Lower lobe of right lung (tissue), 2 donors: Measurements from ENCODE around the gene LBP. TPM values are rescaled to one million over a fixed set of nuclear protein-coding genes. Genes with fewer than 3 reads are reported as not detected.

Experiments used
- ATAC-seq, 2 donors: fragments of 200-7000 bp; cut with Tn5 transposase; one replicate each; pipeline ENCODE4 v1.9.1; 2020 to 2022; ENCODE audit warnings: mild to moderate bottlenecking in 2 of 2, moderate library complexity in 2 of 2
- DNase-seq: peaks from one replicate; pipeline ENCODE4 v3.0.0-alpha.2; 2020
- H3K27ac ChIP-seq: fragments of 200-600 bp; one replicate; pipeline ENCODE4 v1.8.0; 2022
- H3K27me3 ChIP-seq: fragments of 200-600 bp; one replicate; pipeline ENCODE4 v1.8.0; 2022; ENCODE audit warnings: low read depth
- H3K36me3 ChIP-seq: fragments of 200-600 bp; one replicate; pipeline ENCODE4 v1.8.0; 2022; ENCODE audit warnings: mild to moderate bottlenecking
- H3K4me1 ChIP-seq: fragments of 200-600 bp; one replicate; pipeline ENCODE4 v1.8.0; 2022
- H3K4me3 ChIP-seq: fragments of 200-600 bp; one replicate; pipeline ENCODE4 v1.8.0; 2022; ENCODE audit warnings: mild to moderate bottlenecking
- H3K9me3 ChIP-seq: fragments of 200-600 bp; one replicate; pipeline ENCODE4 v1.8.0; 2022
- CTCF ChIP-seq: fragments of 200-600 bp; IDR thresholded peaks from one replicate; pipeline ENCODE4 v1.8.0; 2022; ENCODE audit warnings: antibody characterized with exemption, mild to moderate bottlenecking
- intact Hi-C: fragments of 100-400 bp; cut with DNase I; formaldehyde crosslinking; loops from one replicate; pipeline ENCODE4 v1.11.0; 2022
- total RNA-seq: library from RNA; stranded (reverse); fragmentation: NEBNext Ultra II Directional; extraction: Animal tissue kit (Norgen Biotek cat#: 25700); gene quantifications from one replicate; pipeline ENCODE4 v1.2.1, GENCODE V29; 2021
- donor health status: DM: no; HTN: yes; CAD: no; lungs with severe emphysema.

Gene LBP
- total RNA-seq, 1 donor from 2014 or later = not detected

- H3K4me3 ChIP-seq = no peak overlapping the region
- no peaks in the 10 kb centered on the region for H3K4me1 ChIP-seq
- intact Hi-C loops = no loop called here
- H3K27me3 ChIP-seq = no peaks in the 10 kb centered on the region
- ATAC-seq (peak; percentile 72 to 81), DNase-seq (no peak)
- H3K27ac ChIP-seq = no peak overlapping the region
- TF ChIP-seq CTCF = no peak
- H3K9me3 ChIP-seq = no peaks in the 10 kb centered on the region
- no peaks in the 10 kb centered on the region for H3K36me3 ChIP-seq
Observed at GRCh38 chr20:38357653-38358207, 11.4 kb downstream of the LBP start.

- Histone ChIP-seq H3K36me3 (no peaks in the 10 kb centered on the region), H3K27me3 (no peaks in the 10 kb centered on the region), H3K4me1 (no peaks in the 10 kb centered on the region), H3K4me3 (no peak overlapping the region), H3K27ac (no peak overlapping the region), H3K9me3 (no peaks in the 10 kb centered on the region)
- no peak for ATAC-seq
- intact Hi-C loops = no loop called here
- no peak for TF ChIP-seq CTCF
- DNase-seq = no peak
Observed at GRCh38 chr20:38358556-38358955, 12.3 kb downstream of the LBP start.

DNA sequence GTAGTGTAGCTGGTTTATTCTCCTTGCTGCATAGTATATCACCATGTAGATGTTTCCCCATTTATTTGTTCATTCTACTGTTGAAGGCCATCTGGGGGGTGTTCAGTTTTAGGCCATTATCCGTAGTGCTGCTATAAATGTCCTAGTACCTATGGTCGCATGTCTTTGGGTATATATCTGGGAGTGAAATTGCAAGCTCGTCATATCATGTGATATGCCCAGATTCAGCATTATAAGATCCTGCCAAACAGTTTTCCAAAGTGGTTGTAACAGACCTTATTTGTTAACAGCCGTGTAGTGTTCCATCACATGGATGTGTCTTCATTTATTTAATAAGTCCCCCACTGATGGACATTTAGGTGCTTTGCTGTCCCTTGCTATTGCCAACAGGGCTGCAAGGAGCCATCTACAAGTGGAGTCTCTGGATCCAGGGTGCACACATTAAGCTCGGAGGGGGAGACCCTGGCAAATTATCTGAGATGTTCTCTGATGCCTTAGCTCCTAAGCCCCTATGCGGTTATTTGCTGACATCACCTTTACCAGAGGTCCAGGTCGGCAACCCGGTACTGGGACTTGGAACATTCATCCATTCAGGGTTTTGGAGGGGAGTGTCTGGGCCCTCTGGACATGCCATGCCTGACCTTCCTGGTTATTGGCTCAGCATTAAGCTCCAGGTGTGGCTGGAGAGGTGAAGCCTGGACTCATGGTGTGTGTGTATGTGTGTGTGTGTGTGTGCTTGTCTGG lies 16.9 kb downstream of the LBP start:
- Histone ChIP-seq H3K9me3 (no peaks in the 10 kb centered on the region), H3K27ac (no peak overlapping the region), H3K4me1 (no peaks in the 10 kb centered on the region), H3K4me3 (no peak overlapping the region), H3K27me3 (no peaks in the 10 kb centered on the region), H3K36me3 (no peaks in the 10 kb centered on the region)
- intact Hi-C loops = no loop called here
- no peak for TF ChIP-seq CTCF
- no peak for ATAC-seq
- no peak for DNase-seq

GRCh38 chr20:38369389-38369788 lies 23.1 kb downstream of the LBP start:
- DNase-seq (no peak), ATAC-seq (no peak)
- no peak for TF ChIP-seq CTCF
- no peaks in the 10 kb centered on the region for H3K36me3 ChIP-seq
- H3K27me3 ChIP-seq = no peaks in the 10 kb centered on the region
- no peaks in the 10 kb centered on the region for H3K9me3 ChIP-seq
- intact Hi-C loops = no loop called here
- no peak overlapping the region for H3K27ac ChIP-seq
- H3K4me1 ChIP-seq = peaks cover 5% of the 10 kb centered on the region
- H3K4me3 ChIP-seq = no peak overlapping the region

DNA sequence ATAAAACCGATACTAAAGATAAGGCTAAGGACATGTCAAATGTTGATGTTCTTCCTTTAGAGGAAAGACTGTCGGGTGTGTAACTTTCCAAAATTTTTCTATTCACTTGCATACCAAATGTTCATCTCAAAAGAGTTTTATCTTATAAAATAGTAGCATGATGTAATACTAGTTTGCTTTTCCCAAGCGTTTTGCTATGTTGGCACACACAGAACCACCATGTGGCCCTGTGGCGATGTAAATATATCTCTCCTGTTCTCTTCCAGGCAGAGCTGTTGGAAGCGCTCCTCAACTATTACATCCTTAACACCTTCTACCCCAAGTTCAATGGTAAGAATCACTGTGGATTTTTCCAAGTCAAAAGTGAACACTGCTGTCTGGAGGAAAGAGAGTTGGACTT lies 26.5 kb downstream of the LBP start:
- ATAC-seq (no peak), DNase-seq (no peak)
- Histone ChIP-seq H3K36me3 (no peaks in the 10 kb centered on the region), H3K9me3 (no peaks in the 10 kb centered on the region), H3K27me3 (no peaks in the 10 kb centered on the region), H3K4me1 (peaks cover 5% of the 10 kb centered on the region), H3K27ac (no peak overlapping the region), H3K4me3 (no peak overlapping the region)
- intact Hi-C loops = no loop called here
- no peak for TF ChIP-seq CTCF
